Calu3 (cell line): Measurements from ENCODE around the gene SMTN. TPM values are rescaled to one million over a fixed set of nuclear protein-coding genes. Genes with fewer than 3 reads are reported as not detected.
"Not testable (repeated sequence)": the region's sequence is repeated elsewhere in the genome, so short reads cannot be mapped to it uniquely, and the experiment has no call there.

Experiments
- BruUV-seq: library from RNA; stranded (reverse); fragments of 400-500 nt; replicated peaks from 2 replicates; lab custom pipeline; 2021; lab: Mats Ljungman, UMichigan
- CTCF ChIA-PET: fragments of 300-600 bp; sonication (Branson Sonifier 250); formaldehyde crosslinking; loops from one replicate; lab custom pipeline; 2022; ENCODE audit warnings: antibody characterized with exemption; lab: Charles Lee
- DNase-seq: peaks from one replicate; pipeline ENCODE4 v3.0.0; 2022
- H3K27ac Mint-ChIP-seq: one replicate; pipeline ENCODE4 v1.8.0; 2022; ENCODE audit warnings: mixed read lengths; ENCODE audit not compliant: unreplicated experiment
- H3K27me3 Mint-ChIP-seq: one replicate; pipeline ENCODE4 v1.8.0; 2022; ENCODE audit warnings: mixed read lengths; ENCODE audit not compliant: unreplicated experiment
- H3K36me3 Mint-ChIP-seq: one replicate; pipeline ENCODE4 v1.8.0; 2022; ENCODE audit warnings: mild to moderate bottlenecking, moderate library complexity, mixed read lengths; ENCODE audit not compliant: insufficient read depth, unreplicated experiment
- H3K4me1 Mint-ChIP-seq: one replicate; pipeline ENCODE4 v1.8.0; 2022; ENCODE audit warnings: mild to moderate bottlenecking, low read depth, mixed read lengths; ENCODE audit not compliant: unreplicated experiment
- H3K4me3 Mint-ChIP-seq: one replicate; pipeline ENCODE4 v1.8.0; 2022; ENCODE audit warnings: mild to moderate bottlenecking, low read depth, moderate library complexity, mixed read lengths; ENCODE audit not compliant: unreplicated experiment
- H3K9me3 Mint-ChIP-seq: one replicate; pipeline ENCODE4 v1.8.0; 2022; ENCODE audit warnings: low read depth, mixed read lengths; ENCODE audit not compliant: unreplicated experiment
- intact Hi-C: fragments of 100-400 bp; cut with micrococcal nuclease; formaldehyde crosslinking; loops from one replicate; pipeline ENCODE4 v1.10.0; 2022; ENCODE audit not compliant: unreplicated experiment
- total RNA-seq: library from RNA; stranded (reverse); gene quantifications from 2 replicates; pipeline ENCODE4 v1.2.3, GENCODE V29; 2022
- TF ChIP-seq, protein P1 (sequence below): fragments of 200-600 bp; IDR thresholded peaks from one replicate; pipeline ENCODE4 v1.8.0; 2022; ENCODE audit warnings: antibody characterized with exemption; ENCODE audit not compliant: unreplicated experiment

SMTN gene
- total RNA-seq, 1 experiment from 2014 or later, result 61.0 TPM

DNA sequence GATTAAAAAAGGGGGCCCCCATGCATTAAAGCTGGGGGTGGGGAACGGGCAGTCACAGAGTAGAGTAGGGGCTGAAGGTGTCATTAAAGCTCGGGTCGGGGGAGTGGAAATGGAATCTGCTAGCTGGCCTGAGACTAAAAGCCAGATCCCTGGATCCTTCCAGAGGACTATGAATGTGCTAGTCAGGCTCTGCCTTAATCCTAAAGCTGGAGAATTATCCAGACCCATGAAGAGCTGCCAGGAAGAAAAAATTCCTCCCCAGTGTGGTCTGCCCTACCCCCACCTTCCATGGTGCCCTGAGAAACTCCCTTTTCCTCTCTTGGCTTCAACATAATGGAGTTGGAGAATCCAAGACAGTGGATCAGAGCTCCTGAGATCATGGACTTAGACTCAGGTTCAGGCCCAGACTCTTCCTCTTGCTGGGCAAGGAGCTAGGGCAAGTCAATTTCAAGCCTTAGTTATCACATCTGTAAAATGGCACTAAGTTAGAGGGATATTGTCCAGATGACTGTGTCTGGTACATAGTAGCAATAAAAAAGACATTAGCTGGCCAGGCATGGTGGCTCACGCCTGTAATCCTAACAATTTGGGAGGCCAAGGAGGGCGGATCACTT lies 24.0 kb upstream of the SMTN start:
- CTCF ChIA-PET, result interaction anchor here (0.6 kb wide), 1 partner anchor 14 kb away, joined by 3 read pairs; no protein-coding TSS in a partner anchor
- Mint-ChIP-seq H3K9me3 (no peaks in the 10 kb centered on the region), H3K27me3 (no peaks in the 10 kb centered on the region), H3K4me1 (peaks cover 12% of the 10 kb centered on the region), H3K36me3 (peaks cover 5% of the 10 kb centered on the region), H3K4me3 (no peak overlapping the region), H3K27ac (no peak overlapping the region)
- no TSS peak for BruUV-seq
- intact Hi-C loops, result no loop called here
- DNase-seq, result no peak
- TF ChIP-seq, protein P1, sequence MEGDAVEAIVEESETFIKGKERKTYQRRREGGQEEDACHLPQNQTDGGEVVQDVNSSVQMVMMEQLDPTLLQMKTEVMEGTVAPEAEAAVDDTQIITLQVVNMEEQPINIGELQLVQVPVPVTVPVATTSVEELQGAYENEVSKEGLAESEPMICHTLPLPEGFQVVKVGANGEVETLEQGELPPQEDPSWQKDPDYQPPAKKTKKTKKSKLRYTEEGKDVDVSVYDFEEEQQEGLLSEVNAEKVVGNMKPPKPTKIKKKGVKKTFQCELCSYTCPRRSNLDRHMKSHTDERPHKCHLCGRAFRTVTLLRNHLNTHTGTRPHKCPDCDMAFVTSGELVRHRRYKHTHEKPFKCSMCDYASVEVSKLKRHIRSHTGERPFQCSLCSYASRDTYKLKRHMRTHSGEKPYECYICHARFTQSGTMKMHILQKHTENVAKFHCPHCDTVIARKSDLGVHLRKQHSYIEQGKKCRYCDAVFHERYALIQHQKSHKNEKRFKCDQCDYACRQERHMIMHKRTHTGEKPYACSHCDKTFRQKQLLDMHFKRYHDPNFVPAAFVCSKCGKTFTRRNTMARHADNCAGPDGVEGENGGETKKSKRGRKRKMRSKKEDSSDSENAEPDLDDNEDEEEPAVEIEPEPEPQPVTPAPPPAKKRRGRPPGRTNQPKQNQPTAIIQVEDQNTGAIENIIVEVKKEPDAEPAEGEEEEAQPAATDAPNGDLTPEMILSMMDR, result no peak

DNA sequence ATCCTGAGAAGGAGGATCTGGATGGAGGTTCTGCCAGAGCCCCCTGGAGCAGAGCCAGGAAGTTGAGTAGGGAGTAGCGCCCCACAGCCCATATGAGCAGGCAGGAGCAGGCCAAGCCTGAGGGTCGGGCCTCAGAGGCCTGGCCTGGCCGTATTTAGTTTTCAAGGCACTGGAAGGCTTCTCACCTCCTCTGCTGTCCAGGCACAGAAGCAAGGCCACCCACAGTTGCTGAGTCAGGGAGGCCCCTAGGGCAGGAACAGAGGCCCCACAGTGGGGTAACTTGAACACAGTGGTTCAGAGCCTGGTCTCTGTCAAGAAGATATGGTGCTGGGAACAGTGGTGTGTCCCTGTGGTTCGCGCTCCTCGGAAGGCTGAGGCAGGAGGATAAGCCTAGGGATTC lies 21.5 kb upstream of the SMTN start:
- H3K27ac Mint-ChIP-seq, H3K9me3 Mint-ChIP-seq, intact Hi-C loops, H3K27me3 Mint-ChIP-seq, CTCF ChIA-PET, H3K4me3 Mint-ChIP-seq, DNase-seq, H3K36me3 Mint-ChIP-seq, BruUV-seq: not testable (repeated sequence)
- peaks cover 20% of the 10 kb centered on the region for H3K4me1 Mint-ChIP-seq

DNA sequence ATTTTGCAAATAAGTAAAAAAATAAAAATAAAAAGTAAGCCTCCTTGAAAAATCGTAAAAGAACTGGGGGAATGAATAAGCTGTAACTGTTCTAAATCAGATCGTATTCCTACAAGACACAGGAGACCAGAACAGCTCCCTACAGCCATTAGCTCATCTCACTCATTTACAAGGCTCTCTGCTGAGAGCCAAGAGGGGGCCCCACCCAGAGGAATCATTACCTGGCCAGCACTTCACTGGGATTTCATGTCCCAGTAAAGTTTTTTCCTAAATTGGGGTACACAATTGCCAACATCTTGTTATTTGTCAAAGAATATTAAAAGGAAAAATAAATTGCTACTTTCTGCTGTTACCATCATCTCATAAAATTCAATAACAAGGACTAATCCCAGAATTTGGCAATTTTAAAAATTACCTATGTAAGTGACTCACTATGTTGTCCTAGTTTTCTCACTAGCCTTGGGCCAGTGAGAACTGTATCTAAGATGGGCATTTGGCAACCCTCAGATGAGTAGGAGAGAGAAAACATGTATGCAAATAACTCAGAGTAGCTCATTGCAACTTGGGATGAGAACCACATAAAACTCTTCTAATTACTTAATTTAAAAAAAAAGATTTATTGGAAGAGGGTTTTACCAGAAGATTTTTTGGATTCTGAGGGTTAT lies 18.4 kb upstream of the SMTN start:
- H3K27me3 Mint-ChIP-seq, result no peaks in the 10 kb centered on the region
- no peak overlapping the region for H3K27ac Mint-ChIP-seq
- TF ChIP-seq, protein P1, result no peak
- H3K36me3 Mint-ChIP-seq, result no peaks in the 10 kb centered on the region
- H3K4me1 Mint-ChIP-seq, result peaks cover 8% of the 10 kb centered on the region
- H3K9me3 Mint-ChIP-seq, result no peaks in the 10 kb centered on the region
- no TSS peak for BruUV-seq
- CTCF ChIA-PET, result no interaction called here
- DNase-seq, result no peak
- H3K4me3 Mint-ChIP-seq, result no peak overlapping the region
- intact Hi-C loops, result no loop called here

DNA sequence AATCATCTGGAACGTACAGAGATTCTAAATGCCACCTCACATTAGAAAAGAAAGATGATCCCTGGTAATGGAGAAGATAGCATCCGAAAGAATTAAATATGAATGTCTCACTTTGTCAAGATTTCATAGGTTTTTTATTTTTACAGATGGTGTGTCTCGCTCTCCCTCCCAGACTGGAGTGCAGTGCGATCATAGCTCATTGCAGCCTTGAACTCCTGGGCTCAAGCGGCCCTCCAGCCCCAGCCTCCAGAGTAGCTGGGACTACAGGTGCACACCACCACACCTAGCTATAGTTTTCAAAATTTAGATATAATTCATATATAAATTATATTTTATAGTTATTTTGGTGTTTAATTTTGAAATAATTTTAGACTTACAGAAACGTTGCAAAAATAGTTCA lies 16.7 kb upstream of the SMTN start:
- no TSS peak for BruUV-seq
- H3K27ac Mint-ChIP-seq, result no peak overlapping the region
- CTCF ChIA-PET, result interaction anchor here (1.2 to 1.8 kb wide), 2 partner anchors 9 to 906 kb away, joined by 3 to 8 read pairs; no protein-coding TSS in a partner anchor

More for the DNA sequence above, 16.7 kb upstream of the SMTN start:
- DNase-seq, result no peak
- Mint-ChIP-seq H3K36me3 (no peaks in the 10 kb centered on the region), H3K4me3 (no peak overlapping the region), H3K4me1 (peaks cover 8% of the 10 kb centered on the region), H3K27me3 (peaks cover 13% of the 10 kb centered on the region), H3K9me3 (no peaks in the 10 kb centered on the region)
- TF ChIP-seq, protein P1, result no peak
- intact Hi-C loops, result no loop called here
